Superior temporal gyrus (tissue), 1 donor: ENCODE data around the gene DOCK4.

Experiments used
- DNase-seq: peaks from one replicate; pipeline ENCODE4 v3.0.0-alpha.2; 2016; ENCODE audit errors: extremely low spot score

DOCK4 gene

DNA sequence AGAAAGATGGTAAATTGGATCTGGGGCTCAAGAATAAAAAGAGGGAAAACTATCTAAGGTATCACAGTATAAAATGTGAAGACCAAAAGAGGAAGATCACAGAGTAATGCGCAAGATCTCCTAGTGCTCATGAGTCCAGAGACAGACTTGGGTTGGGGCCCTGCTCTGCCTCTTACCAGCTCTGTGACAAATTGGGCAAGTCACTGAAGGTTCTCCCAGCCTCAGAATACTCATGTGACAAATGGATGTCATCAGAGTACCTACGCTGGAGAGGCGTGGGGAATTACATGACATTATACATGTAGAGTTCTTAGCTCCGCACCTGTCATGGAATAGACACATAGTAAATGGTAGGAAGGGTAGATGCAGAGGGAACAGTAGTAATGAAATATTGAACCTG lies 124.4 kb downstream of the DOCK4 start:
- no peak for DNase-seq

DNA sequence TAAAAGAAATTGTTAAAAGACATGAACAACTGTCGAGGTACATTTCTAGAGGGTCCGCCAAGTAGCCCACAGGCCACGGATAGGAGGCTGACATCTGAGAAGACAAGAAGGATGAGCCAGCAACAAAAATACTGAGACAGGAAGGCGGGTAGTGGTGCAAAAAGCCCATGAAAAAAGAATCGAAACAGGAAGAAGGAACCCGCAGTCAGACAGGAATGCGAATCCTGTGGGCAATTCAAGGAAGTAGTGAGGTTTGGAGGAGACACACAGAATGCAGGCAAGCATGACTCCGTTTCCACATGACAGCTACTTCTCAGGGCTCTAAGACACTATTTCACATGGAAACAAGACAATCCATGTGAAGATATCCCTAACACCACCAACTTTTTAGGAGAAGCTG lies 125.2 kb downstream of the DOCK4 start:
- DNase-seq: no peak

DNA sequence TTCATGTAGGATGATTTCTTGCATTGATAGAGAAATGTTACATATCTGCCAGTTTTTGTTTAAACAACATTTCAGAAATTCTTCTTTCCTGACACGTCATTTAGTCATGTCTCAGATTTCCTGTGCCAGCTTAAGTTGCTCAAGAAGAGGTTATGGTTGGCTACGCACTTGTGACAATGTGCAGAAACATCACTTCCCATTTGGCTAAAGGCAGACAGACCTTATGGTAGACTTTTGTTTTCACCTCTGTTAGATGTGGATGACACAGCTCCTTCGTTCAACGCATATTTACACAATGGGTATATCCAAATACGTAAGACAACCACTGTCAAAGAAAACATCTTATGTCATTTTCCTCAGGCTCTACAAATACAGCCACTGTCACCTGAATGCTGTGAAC lies 125.8 kb downstream of the DOCK4 start:
- no peak for DNase-seq

DNA sequence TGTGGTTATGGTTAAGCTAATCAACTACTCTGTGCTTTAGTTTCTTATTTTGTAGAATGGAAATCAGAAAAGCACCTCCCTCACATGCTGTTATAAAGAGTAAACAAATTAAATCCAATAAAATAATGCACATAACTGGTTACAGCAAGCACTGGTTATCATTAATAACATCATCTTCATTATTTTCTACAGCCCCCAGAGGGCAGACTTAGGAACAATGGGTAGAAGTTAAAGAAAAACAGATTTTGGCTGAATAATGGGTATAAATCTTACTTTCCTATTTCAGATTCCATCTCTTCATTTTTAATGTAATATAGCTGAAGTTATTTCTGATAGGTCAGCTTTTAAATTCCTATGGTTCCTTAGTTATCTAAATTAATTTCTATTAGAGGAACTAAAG lies 126.5 kb downstream of the DOCK4 start:
- DNase-seq: no peak

DNA sequence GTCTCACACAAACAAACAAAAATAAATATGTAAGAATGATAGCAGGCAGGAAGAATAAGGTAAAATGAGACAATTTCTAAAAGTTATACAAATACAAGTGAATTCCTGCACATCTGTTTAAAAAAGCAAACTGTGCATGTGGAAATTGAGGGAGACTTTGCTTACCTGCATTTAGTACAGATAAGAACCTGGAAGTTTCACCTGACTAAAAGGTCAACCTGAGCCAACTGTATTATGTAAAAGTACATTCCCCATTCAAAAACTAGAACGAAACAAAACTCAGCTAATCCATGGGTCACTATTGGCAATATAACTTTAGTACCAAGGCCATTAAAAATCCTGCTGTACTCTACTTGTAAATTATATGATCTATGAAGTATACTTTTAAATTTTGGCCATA lies 127.1 kb downstream of the DOCK4 start:
- no peak for DNase-seq

DNA sequence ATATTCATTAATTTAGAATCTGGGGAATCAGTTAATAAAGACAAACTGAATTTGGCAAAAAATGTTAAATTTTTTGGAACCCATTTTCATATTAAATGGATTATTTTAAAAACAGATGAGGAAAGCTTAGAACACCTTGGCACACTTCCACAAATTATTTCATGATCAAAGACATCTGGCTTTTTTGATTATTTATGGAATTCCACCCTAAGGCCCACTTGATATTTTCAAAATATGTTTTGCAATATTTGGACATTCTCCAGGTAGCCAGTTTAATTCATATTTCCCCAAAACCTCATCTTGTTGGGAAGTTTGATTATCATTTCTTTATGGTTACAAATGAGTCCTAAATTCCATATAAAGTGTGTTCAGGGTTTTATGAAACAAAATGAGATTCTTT lies 129.9 kb downstream of the DOCK4 start:
- DNase-seq: no peak

DNA sequence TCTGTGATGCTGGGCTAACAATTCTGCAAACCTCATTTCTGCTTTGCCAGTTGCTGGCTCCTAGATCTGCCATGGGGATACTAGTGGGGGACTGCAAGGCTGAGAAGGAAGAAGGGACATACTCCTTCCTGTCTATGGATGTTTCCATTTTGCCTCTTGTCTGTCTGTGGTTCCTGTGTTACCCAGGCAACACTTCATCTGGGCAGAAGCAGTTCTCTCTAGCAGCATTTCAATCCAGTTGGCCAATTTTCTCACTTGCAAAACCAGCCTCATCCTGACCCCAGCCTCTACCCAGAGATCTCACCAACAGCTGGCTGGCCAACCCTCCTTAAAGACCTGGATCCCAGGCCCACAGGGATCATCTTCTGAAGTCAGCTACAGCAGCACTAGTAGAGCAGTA lies 131.7 kb downstream of the DOCK4 start:
- no peak for DNase-seq

DNA sequence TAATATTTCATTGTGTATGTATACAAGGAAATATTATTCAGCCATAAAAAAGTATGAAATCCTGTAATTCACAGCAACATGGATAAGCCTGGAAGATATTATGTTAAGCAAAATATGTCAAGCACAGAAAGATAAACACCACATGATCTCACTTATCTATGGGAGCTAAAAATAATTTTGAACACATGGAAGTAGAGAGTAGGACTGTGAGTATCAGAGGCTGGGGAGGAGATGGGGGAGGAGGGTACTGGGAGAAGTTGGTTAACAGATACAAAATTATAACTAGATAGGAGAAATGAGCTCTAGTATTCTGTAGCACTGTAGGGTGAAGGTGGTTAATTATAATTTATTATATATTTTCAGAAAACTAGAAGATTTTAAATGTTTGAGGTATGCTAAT lies 132.7 kb downstream of the DOCK4 start:
- no peak for DNase-seq

DNA sequence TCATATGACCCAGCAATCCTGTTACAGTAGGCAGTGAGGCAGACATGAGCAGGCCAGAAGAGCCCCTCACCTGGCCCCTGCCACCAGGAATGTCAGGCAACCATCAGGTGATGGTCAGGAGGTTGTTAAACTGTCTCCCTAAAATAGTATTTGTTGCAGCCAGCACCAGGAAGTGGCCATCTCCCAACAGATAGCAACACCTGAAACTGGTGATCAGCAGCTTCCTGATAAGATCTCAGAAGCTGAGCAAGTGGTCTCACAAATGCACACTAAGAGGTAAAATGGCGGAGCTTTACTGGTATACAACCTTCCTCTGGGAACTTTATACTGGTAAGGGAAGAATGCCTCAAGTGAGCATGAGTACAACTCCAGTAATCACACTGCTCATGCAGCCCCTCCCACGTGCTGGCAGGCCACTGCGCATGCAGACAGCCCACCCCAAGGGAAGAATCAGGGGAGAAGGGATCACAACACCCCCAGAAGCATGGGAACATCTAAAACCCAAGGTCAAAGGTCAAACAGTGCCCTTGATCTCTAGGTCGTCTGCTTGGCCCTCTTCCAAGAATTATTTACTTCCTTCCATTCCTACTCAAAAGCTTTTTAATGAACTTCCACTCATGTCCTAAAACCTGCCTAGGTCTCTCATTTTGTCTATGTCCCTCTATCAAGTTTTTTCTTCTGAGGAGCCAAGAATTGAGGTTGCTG lies 133.5 kb downstream of the DOCK4 start:
- no peak for DNase-seq

DNA sequence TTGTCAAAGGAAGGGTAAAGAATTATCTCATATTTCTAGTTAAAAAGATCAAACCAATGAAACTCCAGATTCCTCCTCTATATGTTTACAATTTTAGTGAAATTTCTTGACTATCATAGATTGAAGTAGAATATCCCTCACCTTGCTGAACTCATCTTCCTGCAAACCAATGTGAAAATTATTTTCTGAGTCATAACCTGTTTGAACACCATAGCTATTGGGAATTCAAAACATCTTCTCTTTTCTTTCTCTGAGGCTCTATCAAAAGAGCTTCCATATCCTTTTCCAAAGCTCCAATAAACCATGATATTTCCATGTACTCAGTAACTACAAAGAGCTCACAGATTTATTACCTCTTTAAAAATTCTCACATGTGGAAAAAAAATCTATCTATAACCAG lies 134.3 kb downstream of the DOCK4 start:
- DNase-seq: no peak

DNA sequence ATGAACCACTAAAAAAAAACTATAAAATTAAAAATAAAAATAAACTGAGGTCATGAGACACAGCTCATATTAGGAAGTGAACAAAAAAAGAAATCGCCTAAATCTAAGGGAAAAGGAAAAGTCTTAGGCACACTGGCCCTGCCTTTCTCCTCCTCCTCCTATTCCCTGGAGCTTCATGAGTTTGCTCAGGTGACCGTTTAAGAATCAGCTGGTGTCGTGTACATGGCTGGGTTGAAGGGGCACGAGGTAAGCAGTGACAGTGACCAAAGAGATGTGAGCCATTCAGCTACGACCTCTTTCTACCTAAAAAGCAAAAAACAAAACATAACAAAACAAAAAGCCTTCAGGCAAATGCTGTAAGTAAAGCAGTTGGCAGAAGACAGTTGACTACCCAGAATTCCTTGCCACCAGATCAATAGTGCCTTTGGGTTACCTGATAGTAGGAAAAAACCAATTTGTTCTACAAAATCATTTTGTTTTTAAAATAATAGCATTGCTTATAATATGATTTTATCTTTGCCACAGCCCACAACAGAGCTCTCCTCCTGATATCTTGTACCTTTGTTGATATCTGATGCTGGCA lies 135.4 kb downstream of the DOCK4 start:
- no peak for DNase-seq

DNA sequence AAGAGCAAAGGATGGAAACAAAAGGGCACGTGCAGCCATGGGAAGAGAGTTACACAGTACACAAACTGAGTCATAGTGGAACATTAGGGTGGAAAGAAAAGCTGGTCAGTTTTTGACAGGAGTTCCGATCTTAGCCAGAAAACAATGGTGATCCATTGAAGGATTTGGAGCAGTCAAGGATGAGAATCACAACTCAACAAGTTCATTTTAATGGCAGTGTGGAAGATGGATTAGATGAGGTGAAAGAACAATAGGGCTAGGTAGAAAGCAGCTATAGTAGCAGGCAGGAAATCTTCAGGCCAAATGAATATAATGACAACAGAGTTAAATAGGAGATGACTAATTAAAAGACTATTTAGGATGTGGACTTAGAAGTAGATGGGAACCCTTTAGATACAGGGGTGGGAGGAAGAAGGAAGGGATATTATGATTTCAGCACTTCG lies 136.3 kb downstream of the DOCK4 start:
- DNase-seq: no peak

DNA sequence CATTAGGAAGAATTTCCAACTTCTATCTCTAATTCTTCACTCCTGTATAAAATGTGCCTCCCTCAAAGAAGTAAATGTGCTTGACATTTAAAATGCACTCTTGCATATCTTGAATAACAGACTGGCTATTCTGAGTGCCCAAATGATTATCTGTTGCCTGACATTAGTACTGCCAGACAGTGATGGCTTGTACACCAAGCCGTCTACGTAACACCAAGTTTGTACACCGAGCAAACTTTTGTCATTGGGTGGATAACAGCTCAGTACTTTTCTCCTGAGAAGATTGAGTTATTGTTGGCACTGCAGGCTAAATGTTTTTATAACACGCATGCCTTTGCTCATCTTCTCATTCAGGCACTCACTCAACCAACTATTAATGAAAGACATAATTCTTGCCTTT lies 137.2 kb downstream of the DOCK4 start:
- DNase-seq: no peak

DNA sequence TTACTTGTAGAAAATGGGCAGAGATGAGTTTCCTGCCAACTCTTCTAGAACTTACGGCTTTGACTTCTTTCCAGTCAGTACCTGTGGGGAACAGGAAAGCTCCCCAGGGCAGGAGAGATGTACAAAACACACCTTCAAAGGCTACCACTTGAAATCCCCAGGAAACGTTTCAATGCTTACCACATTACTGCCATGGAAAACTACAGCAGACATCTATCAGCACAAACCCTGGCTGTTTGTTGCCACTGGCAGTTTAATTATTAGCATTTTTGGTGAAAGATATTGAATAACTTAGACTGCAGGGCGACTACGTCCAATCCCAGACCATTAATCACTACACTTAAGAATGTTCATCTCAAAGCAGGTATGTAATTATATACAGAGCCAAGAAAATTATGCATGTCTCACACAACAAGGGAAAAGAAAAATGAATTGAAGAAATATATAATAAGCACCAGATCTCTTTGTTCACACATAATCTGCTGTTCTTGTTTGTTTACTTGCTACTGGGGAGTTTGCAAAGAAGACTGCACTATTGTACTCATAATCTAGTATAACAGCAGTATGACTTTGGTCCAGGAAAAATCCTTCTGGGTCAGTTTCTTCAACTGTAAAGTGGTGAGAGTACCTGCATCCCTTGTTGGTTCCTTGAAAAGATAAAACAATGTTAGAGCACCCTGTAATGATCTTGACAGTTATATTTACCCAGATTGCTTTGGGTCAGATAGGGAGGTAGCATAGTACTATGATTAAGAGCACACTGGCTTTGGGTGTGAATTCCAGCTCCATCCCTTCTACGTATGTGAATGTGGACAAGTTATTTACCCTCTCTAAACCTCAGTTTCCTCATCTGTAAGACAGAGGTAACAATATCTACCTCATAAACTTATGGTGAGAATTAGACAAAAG lies 138.3 kb downstream of the DOCK4 start:
- DNase-seq: no peak

DNA sequence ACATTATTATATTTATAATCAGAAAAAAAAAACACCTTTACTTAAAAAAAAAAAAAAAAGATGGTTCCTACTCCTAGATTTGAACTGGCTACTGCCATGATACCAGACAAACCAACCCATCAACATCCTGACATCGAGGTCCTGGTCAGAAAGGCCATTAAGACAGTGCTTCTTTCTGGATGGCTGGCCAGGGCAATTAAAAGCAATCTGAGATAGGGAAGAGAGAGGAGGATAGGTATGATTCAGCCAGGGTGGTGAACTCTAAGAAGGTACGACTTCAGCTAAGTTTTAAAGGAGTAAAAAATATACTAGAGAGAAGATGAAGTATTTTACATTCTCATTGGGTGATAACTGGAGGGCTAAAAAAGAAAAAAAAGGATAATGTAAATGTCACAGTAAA lies 139.0 kb downstream of the DOCK4 start:
- DNase-seq: no peak

DNA sequence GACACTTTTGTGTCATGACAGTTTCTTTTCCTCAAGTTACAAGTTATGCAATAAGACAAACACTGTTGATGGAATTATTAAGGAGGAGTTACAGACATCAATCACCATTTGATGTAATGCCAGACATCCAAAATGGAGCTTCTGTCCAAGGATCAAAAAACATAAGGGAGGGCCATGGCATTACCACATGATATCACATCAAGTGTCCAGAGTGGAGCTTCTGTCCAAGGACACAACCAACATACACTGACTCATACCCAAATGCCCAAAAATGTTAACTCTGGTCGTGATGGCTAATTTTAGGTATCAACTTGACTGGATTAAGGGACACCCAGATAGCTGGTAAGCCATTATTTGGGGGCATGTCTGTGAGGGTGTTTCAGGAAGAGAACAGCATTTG lies 140.4 kb downstream of the DOCK4 start:
- DNase-seq: no peak

DNA sequence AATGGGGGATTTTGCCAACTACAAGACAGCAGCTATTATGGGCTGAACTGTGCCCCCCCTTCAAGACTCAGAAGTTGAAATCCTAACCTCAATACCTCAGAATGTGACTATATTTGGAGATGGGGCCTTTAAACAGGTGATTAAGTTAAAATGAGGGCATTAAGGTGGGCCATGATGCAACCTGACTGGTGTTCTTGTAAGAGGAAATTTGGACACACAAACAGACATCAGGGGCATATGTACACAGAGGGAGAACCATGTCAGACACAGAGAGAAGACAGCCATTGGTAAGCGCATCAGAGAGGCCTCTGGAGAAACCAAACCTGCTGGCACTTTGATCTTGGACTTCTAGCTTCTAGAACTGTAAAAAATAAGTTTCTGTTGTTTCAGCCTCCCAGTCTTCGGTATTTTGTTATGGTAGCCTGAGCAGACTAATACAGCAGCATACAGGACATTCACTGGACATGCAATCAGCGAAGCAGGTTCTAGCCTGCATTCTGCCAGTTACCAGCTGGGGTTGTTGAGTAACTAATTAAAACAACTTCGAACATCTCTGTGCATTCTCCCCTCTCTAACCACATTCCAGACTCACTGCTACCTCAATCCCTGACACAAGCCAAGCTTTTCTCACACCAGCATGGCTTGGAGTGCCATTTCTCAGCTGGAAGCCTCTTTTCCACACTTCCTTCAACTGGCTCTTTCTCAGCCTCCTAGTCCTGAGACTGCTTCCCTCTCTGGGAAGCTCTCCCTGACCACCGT lies 141.4 kb downstream of the DOCK4 start:
- DNase-seq: no peak

DNA sequence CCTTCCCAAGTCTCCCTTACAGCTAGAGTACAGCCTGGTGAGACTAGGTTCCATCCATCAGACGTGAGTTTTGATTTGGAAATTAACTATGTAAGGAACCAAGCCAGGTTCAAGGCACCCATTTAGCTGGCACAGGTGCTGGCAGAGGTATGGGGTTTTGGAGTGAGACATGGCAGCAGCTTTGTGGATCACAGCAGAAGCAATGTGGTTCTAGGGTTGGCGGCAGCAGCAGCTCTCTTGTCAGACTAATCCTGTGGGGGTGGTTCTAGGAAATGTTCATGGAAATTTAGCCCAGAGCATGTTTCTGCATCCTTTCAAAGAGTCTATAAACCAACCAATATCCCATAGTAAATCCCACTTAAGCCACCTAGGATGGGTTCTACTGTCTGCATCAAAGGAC lies 142.2 kb downstream of the DOCK4 start:
- no peak for DNase-seq

DNA sequence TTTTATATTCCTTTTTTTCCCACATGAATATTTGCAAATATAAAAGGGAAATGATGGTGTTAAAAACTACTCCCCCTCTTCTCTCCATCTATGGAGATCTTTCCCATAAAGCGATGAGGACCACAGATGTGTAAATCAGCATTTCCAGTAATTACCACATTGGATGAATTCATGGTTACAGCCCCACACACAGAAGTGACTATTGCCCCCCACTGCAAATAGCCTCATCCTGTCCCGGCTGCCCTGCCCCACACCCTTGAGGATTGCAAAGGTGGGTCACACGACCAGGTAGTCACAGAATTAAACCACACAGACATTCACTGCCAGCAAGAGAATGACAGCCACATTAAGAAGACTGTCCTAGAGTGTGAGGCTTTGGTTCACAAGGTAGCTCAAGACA lies 145.1 kb downstream of the DOCK4 start:
- DNase-seq: no peak

DNA sequence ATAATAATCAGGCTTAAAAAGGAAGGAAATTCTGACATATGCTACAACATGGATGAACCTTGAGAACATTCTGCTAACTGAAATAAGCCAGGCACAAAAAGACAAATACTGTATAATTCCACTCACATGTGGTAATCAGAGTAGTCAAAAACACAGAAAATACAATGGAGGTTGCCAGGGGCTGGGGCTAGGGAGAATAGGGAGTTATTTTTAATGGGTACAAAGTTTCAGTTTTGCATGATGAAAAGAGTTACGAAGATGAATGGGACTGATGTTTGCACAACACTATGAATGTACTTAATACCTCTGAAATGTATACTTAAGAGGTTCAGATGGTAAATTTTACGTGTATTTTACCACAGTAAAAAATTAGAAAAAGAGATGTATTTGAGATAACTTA lies 145.6 kb downstream of the DOCK4 start:
- no peak for DNase-seq

DNA sequence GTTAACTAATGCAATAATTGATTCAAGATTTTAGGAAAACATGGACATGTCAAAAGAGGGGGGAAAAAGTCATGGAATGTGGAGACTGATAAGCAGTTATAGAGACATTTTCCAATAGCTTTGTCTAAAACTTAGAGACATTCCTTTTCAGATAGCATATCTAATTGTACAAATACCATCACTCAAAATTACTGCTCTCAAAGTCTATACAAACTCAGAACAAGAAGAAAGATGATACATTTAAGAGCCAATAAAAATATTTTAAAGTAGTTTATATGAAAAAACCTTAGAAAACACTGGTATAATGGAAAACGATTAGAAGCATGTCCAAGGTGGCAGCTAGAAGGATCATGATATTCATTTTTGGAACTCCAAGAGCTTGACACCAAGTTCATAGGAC lies 146.5 kb downstream of the DOCK4 start:
- no peak for DNase-seq

DNA sequence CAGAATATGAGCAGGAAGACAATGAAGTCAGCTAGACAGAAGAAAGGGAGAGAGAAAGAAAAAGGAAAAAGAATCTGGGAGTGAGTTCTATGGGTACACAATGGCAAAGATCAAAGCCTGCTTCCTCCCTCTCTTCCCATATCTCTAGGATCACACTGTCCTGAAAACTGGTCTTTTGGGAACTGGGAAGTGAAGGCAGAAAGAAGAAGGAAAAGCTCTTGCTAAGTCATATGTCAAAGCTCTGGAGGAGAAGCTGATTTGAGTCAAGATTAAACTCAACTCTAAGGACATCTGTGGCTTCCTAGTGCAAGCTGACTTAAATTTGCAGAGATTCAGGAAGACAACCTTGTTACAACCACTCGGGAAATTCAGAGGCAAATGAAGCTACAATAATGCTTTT lies 147.5 kb downstream of the DOCK4 start:
- DNase-seq: no peak
